H1 (cell line): ENCODE results near the gene LRRC4C. TPM values are rescaled to one million over a fixed set of nuclear protein-coding genes. Genes with fewer than 3 reads are reported as not detected.

ENCODE experiments used
- CTCF ChIA-PET: fragments of 300-600 bp; sonication (Branson Sonifier 250); formaldehyde crosslinking; loops from one replicate; lab custom pipeline; 2021; ENCODE audit not compliant: partially characterized antibody; lab: Charles Lee
- POLR2A ChIA-PET: fragments of 300-600 bp; sonication (Branson Sonifier 250); formaldehyde crosslinking; loops from one replicate; lab custom pipeline; 2021; ENCODE audit warnings: inconsistent platforms; ENCODE audit not compliant: partially characterized antibody; lab: Charles Lee
- DNase-seq, 2 experiments: peaks; one replicate each; pipeline versions ENCODE4 v3.0.0 to v3.0.0-alpha.2; 2010 to 2022; ENCODE audit warnings: low spot score in 2 of 2, low read depth in 1 of 2, mixed read lengths in 1 of 2
- FAIRE-seq: peaks from 2 replicates; lab custom pipeline; 2011; peaks lifted over from hg19 to GRCh38; lab: Jason Lieb, UNC
- H2AFZ ChIP-seq: 2 replicates; pipeline ENCODE4 v1.8.1; 2012; ENCODE audit warnings: low read length, inconsistent platforms
- H2AK5ac ChIP-seq: 2 replicates; pipeline ENCODE4 v1.6.1; 2013; ENCODE audit warnings: low read depth, low read length
- H2BK120ac ChIP-seq: replicated peaks from 2 replicates; pipeline ENCODE3; 2013; ENCODE audit warnings: low read depth, low read length, inconsistent platforms
- H2BK12ac ChIP-seq: 2 replicates; pipeline ENCODE4 v1.6.1; 2013; ENCODE audit warnings: low read depth, low read length
- H2BK15ac ChIP-seq: 2 replicates; pipeline ENCODE4 v1.6.1; 2013; ENCODE audit warnings: low read length
- H2BK20ac ChIP-seq: 2 replicates; pipeline ENCODE4 v1.6.1; 2013; ENCODE audit warnings: low read length
- H2BK5ac ChIP-seq: 2 replicates; pipeline ENCODE4 v1.6.1; 2013; ENCODE audit warnings: low read depth, low read length
- H3K14ac ChIP-seq: 2 replicates; pipeline ENCODE4 v1.6.1; 2013; ENCODE audit warnings: inconsistent platforms; ENCODE audit not compliant: insufficient read length
- H3K18ac ChIP-seq: 2 replicates; pipeline ENCODE4 v1.6.1; 2013; ENCODE audit warnings: low read length; ENCODE audit errors: extremely low read depth
- H3K23ac ChIP-seq: 2 replicates; pipeline ENCODE4 v1.6.1; 2013; ENCODE audit warnings: inconsistent platforms; ENCODE audit not compliant: insufficient read length
- H3K23me2 ChIP-seq: 2 replicates; pipeline ENCODE4 v1.6.1; 2013; ENCODE audit warnings: low read depth, low read length
- H3K27ac ChIP-seq: 2 replicates; pipeline ENCODE4 v1.6.1; 2011; ENCODE audit warnings: low read depth, low read length, inconsistent platforms
- H3K27me3 ChIP-seq, 4 experiments: replicated peaks in 1 of 4; 1 replicate in 1 of 4; 2 replicates in 3 of 4; pipeline versions ENCODE4 v1.6.1 to v1.8.1; 2011 to 2013; ENCODE audit warnings: low read length in 3 of 4, mild to moderate bottlenecking in 3 of 4, inconsistent platforms in 2 of 4, mixed read lengths in 2 of 4, moderate library complexity in 1 of 4; ENCODE audit not compliant: control insufficient read depth in 3 of 4, insufficient read depth in 3 of 4; ENCODE audit errors: extremely low read depth in 1 of 4
- H3K36me3 ChIP-seq, 4 experiments: 2 replicates each; pipeline versions ENCODE4 v1.6.1 to v1.8.1; 2011 to 2013; ENCODE audit warnings: mild to moderate bottlenecking in 4 of 4, low read length in 3 of 4, moderate library complexity in 2 of 4, control low read depth in 1 of 4, inconsistent platforms in 1 of 4; ENCODE audit not compliant: insufficient read depth in 4 of 4, control insufficient read depth in 2 of 4
- H3K4ac ChIP-seq: replicated peaks from 2 replicates; pipeline ENCODE3; 2013; ENCODE audit warnings: low read length, low read depth, mixed read lengths, inconsistent platforms; ENCODE audit not compliant: insufficient read length
- H3K4me1 ChIP-seq, 4 experiments: replicated peaks in 1 of 4; 1 replicate in 1 of 4; 2 replicates in 3 of 4; pipeline versions ENCODE4 v1.6.1 to v1.8.1; 2011 to 2013; ENCODE audit warnings: low read length in 3 of 4, inconsistent platforms in 2 of 4, mixed read lengths in 1 of 4; ENCODE audit not compliant: insufficient read depth in 4 of 4, control insufficient read depth in 3 of 4
- H3K4me2 ChIP-seq, 2 experiments: 2 replicates each; pipeline versions ENCODE4 v1.6.1 to v1.8.1; 2011 to 2013; ENCODE audit warnings: low read depth in 2 of 2, low read length in 2 of 2, control low read depth in 1 of 2, inconsistent platforms in 1 of 2, mild to moderate bottlenecking in 1 of 2; ENCODE audit not compliant: insufficient read depth in 1 of 2
- H3K4me3 ChIP-seq, 4 experiments: fragments of 200-600, 300-600 bp in 1 of 4; sonication (generic), shearing (Covaris generic), sonication (Bioruptor Twin) in 1 of 4; 2 replicates each; pipeline versions ENCODE4 v1.5.1 to v1.8.1; 2011 to 2016; ENCODE audit warnings: low read length in 4 of 4, low read depth in 3 of 4, control low read depth in 2 of 4, inconsistent platforms in 2 of 4, mild to moderate bottlenecking in 2 of 4, mixed read lengths in 1 of 4, moderate library complexity in 1 of 4; ENCODE audit not compliant: insufficient read depth in 2 of 4; ENCODE audit errors: extremely low read depth in 1 of 4
- H3K56ac ChIP-seq: replicated peaks from 2 replicates; pipeline ENCODE3; 2013; ENCODE audit warnings: low read depth, mild to moderate bottlenecking, mixed read lengths, low read length, inconsistent platforms; ENCODE audit not compliant: insufficient read length
- H3K79me1 ChIP-seq: 2 replicates; pipeline ENCODE4 v1.6.1; 2013; ENCODE audit warnings: low read depth, low read length, control low read depth
- H3K79me2 ChIP-seq, 2 experiments: 2 replicates each; pipeline versions ENCODE4 v1.6.1 to v1.8.1; 2012 to 2013; ENCODE audit warnings: low read length in 2 of 2, mild to moderate bottlenecking in 2 of 2, inconsistent platforms in 1 of 2; ENCODE audit not compliant: insufficient read depth in 2 of 2, control insufficient read depth in 1 of 2
- H3K9ac ChIP-seq, 4 experiments: replicated peaks in 1 of 4; 1 replicate in 1 of 4; 2 replicates in 3 of 4; pipeline versions ENCODE4 v1.6.1 to v1.8.1; 2011 to 2013; ENCODE audit warnings: low read depth in 3 of 4, low read length in 3 of 4, control low read depth in 2 of 4, mild to moderate bottlenecking in 2 of 4, moderate library complexity in 2 of 4, inconsistent platforms in 1 of 4; ENCODE audit errors: extremely low read depth in 1 of 4
- H3K9me3 ChIP-seq, 2 experiments: 2 replicates each; pipeline versions ENCODE4 v1.6.1 to v1.8.1; 2012 to 2013; ENCODE audit warnings: mild to moderate bottlenecking in 2 of 2, moderate library complexity in 2 of 2, control low read depth in 1 of 2, inconsistent platforms in 1 of 2, low read depth in 1 of 2, low read length in 1 of 2, mixed read lengths in 1 of 2; ENCODE audit not compliant: insufficient read depth in 2 of 2
- H4K20me1 ChIP-seq, 2 experiments: replicated peaks in 1 of 2; 2 replicates each; pipeline versions ENCODE3 to v1.8.1; 2011 to 2013; ENCODE audit warnings: inconsistent platforms in 2 of 2, low read length in 2 of 2, mild to moderate bottlenecking in 1 of 2; ENCODE audit not compliant: insufficient read depth in 2 of 2, control insufficient read depth in 1 of 2
- H4K5ac ChIP-seq: 2 replicates; pipeline ENCODE4 v1.6.1; 2013; ENCODE audit warnings: low read length, low read depth, mixed read lengths, inconsistent platforms; ENCODE audit not compliant: insufficient read length
- H4K8ac ChIP-seq: 2 replicates; pipeline ENCODE4 v1.8.0; 2013; ENCODE audit warnings: mild to moderate bottlenecking, moderate library complexity, low read length, inconsistent platforms; ENCODE audit not compliant: insufficient read depth; ENCODE audit errors: extremely low read depth
- H4K91ac ChIP-seq: replicated peaks from 2 replicates; pipeline ENCODE3; 2013; ENCODE audit warnings: low read length, mixed read lengths, inconsistent platforms; ENCODE audit not compliant: insufficient read length
- ASH2L ChIP-seq: fragments of 200-600, 300-600 bp; sonication (generic); IDR thresholded peaks from one replicate; pipeline ENCODE4 v1.7.1; 2017; ENCODE audit warnings: low read length
- BACH1 ChIP-seq: IDR thresholded peaks from 2 replicates; pipeline ENCODE4 v1.6.1; 2012; ENCODE audit warnings: low read length, improper control_type of control experiment
- BCL11A ChIP-seq, 2 experiments: IDR thresholded peaks; one replicate each; pipeline ENCODE4 v1.6.1; 2011; ENCODE audit warnings: low read depth in 2 of 2, low read length in 2 of 2, mild to moderate bottlenecking in 2 of 2
- CTBP2 ChIP-seq: IDR thresholded peaks from 2 replicates; pipeline ENCODE4 v1.7.0; 2011; ENCODE audit warnings: borderline replicate concordance, mild to moderate bottlenecking, moderate library complexity, mixed read lengths, low read length; ENCODE audit not compliant: insufficient read depth, insufficient read length
- HDAC2 ChIP-seq, 2 experiments: fragments of 300-600 bp in 1 of 2; sonication (generic) in 1 of 2; IDR thresholded peaks; 2 replicates each; pipeline ENCODE4 v1.6.1; 2011 to 2012; ENCODE audit warnings: low read depth in 2 of 2, low read length in 2 of 2, mild to moderate bottlenecking in 2 of 2, moderate library complexity in 2 of 2, borderline replicate concordance in 1 of 2, inconsistent platforms in 1 of 2
- POLR2AphosphoS5 ChIP-seq: IDR thresholded peaks from 2 replicates; pipeline ENCODE4 v1.6.1; 2011; ENCODE audit warnings: low read depth, low read length
- RFX5 ChIP-seq: IDR thresholded peaks from 2 replicates; pipeline ENCODE4 v1.6.1; 2011; ENCODE audit warnings: low read depth, low read length, improper control_type of control experiment, borderline replicate concordance
- RXRA ChIP-seq: IDR thresholded peaks from 2 replicates; pipeline ENCODE4 v1.6.1; 2011; ENCODE audit warnings: low read depth, mild to moderate bottlenecking, low read length, moderate library complexity; ENCODE audit not compliant: insufficient read depth
- SIX5 ChIP-seq: IDR thresholded peaks from 2 replicates; pipeline ENCODE4 v1.6.1; 2011; ENCODE audit warnings: mild to moderate bottlenecking, low read depth, low read length
- SP1 ChIP-seq: IDR thresholded peaks from 2 replicates; pipeline ENCODE4 v1.6.1; 2011; ENCODE audit warnings: low read depth, low read length
- TAF7 ChIP-seq: optimal IDR thresholded peaks from 2 replicates; pipeline ENCODE3; 2011; ENCODE audit warnings: low read depth, mild to moderate bottlenecking, inconsistent platforms, low read length, moderate library complexity, borderline replicate concordance
- TCF12 ChIP-seq: IDR thresholded peaks from 2 replicates; pipeline ENCODE4 v1.6.1; 2011; ENCODE audit warnings: low read depth, mild to moderate bottlenecking, low read length
- polyA plus RNA-seq, 7 experiments: library from polyadenylated mRNA; depleted of rRNA in 3 of 7; stranded (reverse) in 5 of 7; unstranded in 2 of 7; fragments of >200 nt in 5 of 7; fragments of 200-250 nt in 2 of 7; gene quantifications; 1 replicate in 5 of 7; 2 replicates in 1 of 7; 4 replicates in 1 of 7; pipeline versions ENCODE4 v1.2.1 to v1.2.3, GENCODE V29; 2011 to 2013; ENCODE audit warnings: missing spikeins in 2 of 7, mixed read lengths in 2 of 7
- total RNA-seq: library from RNA; stranded (reverse); fragmentation: NEBNext Ultra II Directional; extraction: Animal tissue kit (Norgen Biotek cat#: 25700); gene quantifications from 2 replicates; pipeline ENCODE4 v1.2.1, GENCODE V29; 2021
- TF ChIP-seq, protein P1 (sequence below): IDR thresholded peaks from 2 replicates; pipeline ENCODE4 v1.6.1; 2012; ENCODE audit warnings: inconsistent platforms

The LRRC4C gene
- total and polyA plus RNA-seq, 2 of the 8 experiments (the other 6 are each of a cell fraction or from before 2014, with no cell fraction given): 0.23 to 2.2 TPM

GRCh38 chr11:40435344-40435743 lies 1024.1 kb downstream of the LRRC4C start:
- Histone ChIP-seq H3K23me2 (no peaks in the 10 kb centered on the region), H3K56ac (no peak overlapping the region), H2BK5ac (no peak overlapping the region), H3K79me1 (no peaks in the 10 kb centered on the region), H3K4ac (no peak overlapping the region), H2BK15ac (no peak overlapping the region), H2AK5ac (no peak overlapping the region), H4K91ac (no peak overlapping the region), H2AFZ (no peak overlapping the region), H3K27ac (no peak overlapping the region), H3K27me3 (no peaks in the 10 kb centered on the region), H3K79me2 (no peaks in the 10 kb centered on the region), H3K4me3 (no peak overlapping the region), H3K14ac (no peak overlapping the region), H3K4me2 (no peak overlapping the region), H3K9me3 (no peaks in the 10 kb centered on the region), H4K20me1 (no peaks in the 10 kb centered on the region), H3K18ac (no peak overlapping the region), H4K8ac (no peak overlapping the region), H3K9ac (no peak overlapping the region), H3K4me1 (no peaks in the 10 kb centered on the region), H3K23ac (no peak overlapping the region), H2BK20ac (no peak overlapping the region), H4K5ac (no peak overlapping the region), H2BK120ac (no peak overlapping the region), H2BK12ac (no peak overlapping the region), H3K36me3 (no peaks in the 10 kb centered on the region)
- FAIRE-seq (no peak), DNase-seq (no peak)
- CTCF ChIA-PET: interaction anchor here (0.6 to 1.6 kb wide), 3 partner anchors 104 to 766 kb away, joined by 3 read pairs; no protein-coding TSS in a partner anchor
- POLR2A ChIA-PET: no interaction called here
- no peak for TF ChIP-seq RFX5
- TF ChIP-seq POLR2AphosphoS5: no peak
- TF ChIP-seq SIX5: no peak
- no peak for TF ChIP-seq BACH1
- no peak for TF ChIP-seq ASH2L
- no peak for TF ChIP-seq RXRA
- TF ChIP-seq, protein P1, sequence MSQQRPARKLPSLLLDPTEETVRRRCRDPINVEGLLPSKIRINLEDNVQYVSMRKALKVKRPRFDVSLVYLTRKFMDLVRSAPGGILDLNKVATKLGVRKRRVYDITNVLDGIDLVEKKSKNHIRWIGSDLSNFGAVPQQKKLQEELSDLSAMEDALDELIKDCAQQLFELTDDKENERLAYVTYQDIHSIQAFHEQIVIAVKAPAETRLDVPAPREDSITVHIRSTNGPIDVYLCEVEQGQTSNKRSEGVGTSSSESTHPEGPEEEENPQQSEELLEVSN: no peak
- no peak for TF ChIP-seq BCL11A (IDR thresholded peaks at IDR 0.05; ENCODE audit: low read depth in 2 of 2, low read length in 2 of 2)
- no peak for TF ChIP-seq TAF7
- no peak for TF ChIP-seq SP1
- no peak for TF ChIP-seq HDAC2 (IDR thresholded peaks at IDR 0.05; ENCODE audit: borderline replicate concordance in 1 of 2, low read depth in 2 of 2, low read length in 2 of 2)
- no peak for TF ChIP-seq CTBP2
- TF ChIP-seq TCF12: no peak
